Activated CD8-positive, alpha-beta memory T cell treated with anti-CD3 and anti-CD28 coated beads, Interleukin-2, amount 50 U/mL, for 4 hours (primary cell): ENCODE data around the gene PRUNE1.

ENCODE experiments used
- DNase-seq: peaks from one replicate; pipeline ENCODE4 v3.0.0-alpha.2; 2020

PRUNE1 gene

DNA sequence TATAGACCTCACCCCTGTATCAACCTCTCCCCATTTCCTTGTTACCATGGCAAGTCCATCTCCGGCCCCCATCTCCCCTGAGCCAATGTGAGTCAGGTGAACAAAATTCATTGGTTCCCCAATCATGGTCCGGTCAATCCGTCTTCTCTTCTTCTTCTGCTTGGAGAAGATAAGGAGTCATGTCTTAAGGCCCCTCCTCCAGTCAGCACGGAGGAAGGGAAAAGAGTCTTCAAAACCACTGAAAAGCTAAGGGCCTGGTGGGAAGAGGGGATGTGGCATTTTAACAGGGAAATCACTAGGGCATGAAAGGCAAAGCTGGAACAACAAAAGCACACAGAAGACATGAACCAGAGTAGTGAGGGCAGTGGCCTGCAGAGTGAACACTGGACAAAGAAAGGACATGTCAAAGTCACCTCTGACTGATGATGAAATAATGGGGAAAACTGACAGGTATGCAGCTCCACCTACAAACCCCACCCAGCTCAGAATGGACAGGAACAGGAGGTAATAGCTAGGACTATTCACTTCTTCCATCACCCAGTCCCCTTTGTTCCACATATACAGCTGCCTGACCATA, 46.8 kb downstream of the PRUNE1 start:
- no peak for DNase-seq

DNA sequence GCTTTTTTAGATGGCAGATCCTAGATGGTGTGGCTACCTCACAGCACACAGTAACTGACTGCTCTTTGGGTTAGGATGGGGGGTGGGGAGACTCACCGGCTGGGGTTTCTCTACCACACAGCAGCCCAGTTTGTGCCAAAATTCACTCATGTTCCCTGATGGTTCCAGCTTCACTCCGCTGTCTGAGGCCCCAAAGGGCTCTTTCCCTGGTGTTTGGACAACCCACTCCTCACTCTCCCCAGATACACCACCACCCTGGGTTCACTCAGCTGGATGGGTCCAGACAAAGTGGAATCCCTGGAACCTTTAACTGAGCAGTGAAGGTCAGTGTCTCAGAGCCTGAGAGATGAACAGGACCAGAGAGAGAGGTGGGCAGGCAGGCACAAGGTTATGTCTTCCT, 47.3 kb downstream of the PRUNE1 start:
- no peak for DNase-seq

DNA sequence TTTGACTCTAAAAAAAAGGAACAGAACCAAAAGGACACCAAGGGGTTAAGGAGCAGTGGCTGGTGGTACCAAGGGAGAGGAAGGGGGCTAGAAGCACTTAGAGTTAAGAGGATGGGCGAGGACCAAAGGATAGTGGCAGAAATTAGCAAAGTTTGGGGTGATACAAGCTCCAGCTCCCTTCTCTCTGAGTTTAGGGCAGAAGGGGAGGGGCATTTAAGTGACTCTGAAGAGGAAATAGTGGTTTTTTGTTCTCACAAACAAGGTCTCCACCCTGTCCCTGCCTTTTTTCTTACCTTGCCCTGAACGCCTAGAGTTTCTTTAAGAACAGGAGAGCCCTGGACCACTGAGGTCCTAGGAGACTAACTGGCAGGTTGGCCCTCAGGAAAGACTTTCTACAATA, 47.9 kb downstream of the PRUNE1 start:
- DNase-seq = no peak

DNA sequence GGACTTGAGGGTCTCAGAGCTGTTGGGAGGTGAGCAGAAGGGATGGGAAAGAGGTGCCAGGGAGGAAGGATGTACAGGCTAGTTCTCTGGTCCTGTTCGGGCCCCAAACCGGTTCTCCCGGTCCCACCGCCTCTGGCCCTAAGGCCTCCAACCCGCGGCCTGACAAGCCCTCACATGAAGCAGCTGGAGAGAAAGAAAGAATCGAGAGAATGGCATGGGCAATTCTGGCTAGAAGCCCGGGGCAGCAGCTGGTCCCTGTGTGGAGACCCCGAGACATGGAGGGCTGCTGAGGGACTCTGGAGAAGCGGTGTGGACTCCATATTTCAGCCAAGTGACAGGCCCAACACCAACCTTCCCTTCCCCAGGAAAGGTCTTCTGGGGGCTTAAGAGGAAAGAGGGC, 50.4 kb downstream of the PRUNE1 start:
- no peak for DNase-seq

DNA sequence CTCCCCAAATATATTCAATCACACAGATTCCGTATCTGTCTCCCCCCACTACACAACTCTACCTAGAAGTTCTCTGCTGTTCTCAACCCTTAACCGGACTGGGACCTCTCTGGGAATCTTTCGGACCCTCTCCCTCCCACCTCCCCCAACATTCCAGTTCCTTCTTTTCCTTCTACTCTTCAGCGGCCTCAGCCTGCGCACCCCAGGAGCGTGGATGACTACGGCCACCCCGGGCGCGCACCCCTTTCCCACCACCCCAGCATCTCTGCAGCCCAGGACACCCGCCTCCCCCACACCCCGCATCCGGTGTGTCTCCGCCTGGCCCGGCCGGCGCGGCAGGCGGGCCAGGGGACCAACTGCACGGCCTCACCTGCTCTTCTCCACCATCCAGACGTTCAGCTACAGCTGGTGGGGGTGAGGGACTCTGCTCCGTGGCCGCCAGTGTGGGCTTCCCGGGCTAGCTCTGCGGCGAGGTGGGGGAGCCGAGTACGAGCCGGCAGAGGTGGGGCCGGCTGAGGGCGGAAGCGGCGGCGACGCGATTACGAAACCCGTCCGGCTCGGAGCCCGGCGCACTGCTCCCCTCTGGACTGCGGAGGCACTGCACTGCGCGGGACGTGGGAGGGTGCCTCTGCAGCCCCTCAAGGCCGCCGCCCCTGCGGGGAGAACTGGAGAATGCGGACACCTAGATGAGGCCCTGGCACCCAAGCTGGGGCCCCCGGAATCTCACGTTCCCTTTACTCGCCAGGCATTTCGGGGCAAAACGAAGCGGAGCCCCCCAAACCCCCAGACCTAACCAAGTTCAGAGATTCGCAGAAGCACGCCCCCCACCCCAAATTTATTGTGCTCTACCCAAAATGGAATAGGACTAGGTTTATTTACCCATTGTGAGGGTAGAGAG, 51.1 kb downstream of the PRUNE1 start, which contains the start of gene CDC42SE1:
Gene CDC42SE1 (minus strand): TSS at position 514 of the 898 bp plus-strand sequence. CDS start 3,892 bp downstream, outside the sequence.
- peak; percentile 85 for DNase-seq

DNA sequence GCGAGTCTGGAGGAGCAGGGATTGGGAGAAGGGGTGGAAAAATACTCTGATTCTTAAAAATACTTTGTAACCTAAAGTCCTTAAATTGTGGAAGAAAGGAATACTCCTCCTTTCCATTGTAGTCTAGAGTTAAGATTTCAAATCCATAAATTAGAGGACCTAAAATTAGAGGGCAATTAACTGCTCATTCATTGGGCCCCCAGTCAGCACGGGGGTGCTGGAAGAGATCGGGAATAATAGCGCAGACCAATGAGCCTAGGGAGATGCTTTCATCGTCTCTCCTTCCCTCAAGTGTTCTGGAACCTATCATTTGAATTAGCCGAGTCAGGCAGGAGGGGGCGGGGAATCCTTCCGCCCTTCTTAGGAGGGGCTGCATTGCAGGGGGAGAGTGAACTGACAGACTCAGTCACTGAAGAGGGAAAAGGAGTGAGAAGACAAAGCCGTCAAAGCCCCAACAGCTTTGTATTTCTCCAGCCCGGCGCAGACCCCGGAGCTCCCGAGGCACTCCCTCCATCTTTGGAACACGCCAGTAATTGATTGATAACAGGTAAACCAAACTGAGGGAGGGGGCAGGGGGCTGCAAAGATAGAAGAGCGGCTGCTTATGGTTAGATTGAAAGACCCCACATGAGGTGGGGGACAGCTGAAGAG, 51.9 kb downstream of the PRUNE1 start, which contains the start of gene MLLT11:
Gene MLLT11 (plus strand): TSS at position 391 of the 650 bp plus-strand sequence. CDS start 6,828 bp downstream, outside the sequence.
- peak; percentile 43 for DNase-seq

DNA sequence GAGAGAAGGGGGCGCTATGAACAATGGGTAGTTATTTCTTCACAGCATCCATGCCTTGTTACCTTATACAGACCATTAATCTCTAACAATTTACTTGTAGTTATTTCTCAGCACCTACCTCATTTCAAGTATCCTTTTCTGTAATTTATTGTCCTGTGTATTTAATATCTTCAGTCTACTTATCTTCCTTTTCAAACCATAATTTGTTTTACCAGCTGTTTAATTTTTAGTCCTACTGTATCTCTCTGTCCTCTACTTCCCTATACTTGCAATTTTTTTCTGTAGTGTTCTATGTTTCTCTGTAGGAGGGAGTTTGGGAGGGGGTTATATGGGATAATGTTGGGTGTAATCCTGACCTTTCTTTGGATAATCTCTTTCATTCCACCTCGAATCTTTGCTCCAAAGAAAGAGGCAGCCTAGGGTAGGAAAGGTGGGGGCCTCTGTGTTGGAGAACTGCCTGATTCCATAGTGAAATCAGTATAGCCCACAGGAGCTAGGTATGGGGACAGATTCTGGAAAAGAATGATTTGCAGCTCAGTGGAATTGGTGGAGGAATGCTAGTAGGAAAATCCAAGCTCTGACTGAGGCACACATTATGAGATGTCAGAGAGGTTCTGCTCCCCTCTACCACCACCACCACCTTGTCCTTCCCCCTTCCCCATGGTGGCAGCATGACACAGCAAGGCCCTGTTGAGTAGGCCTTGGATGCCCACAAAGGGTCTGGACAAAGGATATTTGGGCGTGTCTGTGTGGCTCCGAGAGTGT, 52.6 kb downstream of the PRUNE1 start:
- DNase-seq = no peak

DNA sequence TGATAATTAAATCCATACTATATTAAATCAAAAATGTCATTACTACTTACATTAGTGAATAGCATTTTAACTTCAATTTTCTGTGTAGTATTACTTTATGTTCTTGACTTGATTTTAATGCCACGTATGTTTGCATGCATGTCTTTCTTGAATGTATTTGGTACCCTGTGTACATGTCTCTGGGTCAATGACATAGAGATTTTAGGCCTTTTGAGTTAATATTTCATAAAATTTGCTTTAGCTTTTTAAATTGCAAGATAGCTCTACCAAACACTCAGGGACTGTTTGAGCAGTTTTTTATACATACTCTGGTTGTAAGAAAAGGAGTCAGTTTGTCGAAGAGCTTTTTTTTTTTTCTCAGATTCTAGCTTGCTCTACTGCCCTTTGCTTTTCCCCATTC, 53.5 kb downstream of the PRUNE1 start:
- no peak for DNase-seq

DNA sequence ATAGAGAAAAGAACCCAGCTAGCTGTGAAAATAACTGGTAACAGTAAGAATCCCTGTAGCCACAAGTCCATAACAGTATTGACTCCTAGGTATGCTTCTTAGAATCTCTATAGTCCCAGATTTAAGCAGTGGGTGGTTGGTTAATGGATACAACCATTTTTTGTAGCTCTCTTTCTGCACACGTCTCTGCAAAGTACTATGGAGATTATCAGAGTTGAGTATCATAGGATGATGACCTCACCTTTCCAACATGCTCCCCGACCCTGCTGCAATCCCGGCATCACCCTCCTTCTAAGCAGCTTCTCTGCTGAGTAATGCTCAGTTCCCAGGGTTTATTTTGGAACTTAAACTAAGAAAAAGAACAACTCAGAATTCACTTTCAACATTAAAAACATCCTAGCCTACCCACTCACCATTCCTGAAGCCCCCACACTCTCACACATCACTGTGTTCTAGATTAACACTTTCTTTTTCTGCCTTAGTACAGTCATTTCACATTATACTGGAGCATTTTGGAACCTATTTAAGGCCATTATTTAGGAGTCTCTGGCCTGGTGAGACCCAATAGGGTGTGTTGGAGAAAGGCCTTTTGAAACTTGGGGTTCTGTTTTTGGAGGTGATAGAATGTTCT, 54.6 kb downstream of the PRUNE1 start:
- DNase-seq = no peak

DNA sequence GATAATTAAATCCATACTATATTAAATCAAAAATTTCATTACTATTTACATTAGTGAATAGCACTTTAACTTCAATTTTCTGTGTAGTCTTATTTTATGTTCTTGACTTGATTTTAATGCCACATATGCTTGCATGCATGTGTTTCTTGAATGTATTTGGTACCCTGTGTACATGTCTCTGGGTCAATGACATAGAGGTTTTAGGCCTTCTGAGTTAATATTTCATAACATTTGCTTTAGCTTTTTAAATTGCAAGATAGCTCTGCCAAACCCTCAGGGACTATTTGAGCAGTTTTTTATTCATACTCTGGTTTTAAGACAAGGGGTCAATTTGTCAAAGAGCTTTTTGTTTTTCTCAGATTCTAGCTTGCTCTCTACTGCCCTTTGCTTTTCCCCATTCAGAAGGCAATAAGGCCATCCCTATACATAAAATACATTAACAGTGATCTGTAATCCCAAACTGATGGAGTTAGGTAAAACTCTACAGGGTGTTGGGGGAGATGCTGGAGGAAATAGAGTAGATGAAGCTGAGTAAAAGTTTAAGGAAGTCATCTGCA, 56.9 kb downstream of the PRUNE1 start:
- DNase-seq = no peak

DNA sequence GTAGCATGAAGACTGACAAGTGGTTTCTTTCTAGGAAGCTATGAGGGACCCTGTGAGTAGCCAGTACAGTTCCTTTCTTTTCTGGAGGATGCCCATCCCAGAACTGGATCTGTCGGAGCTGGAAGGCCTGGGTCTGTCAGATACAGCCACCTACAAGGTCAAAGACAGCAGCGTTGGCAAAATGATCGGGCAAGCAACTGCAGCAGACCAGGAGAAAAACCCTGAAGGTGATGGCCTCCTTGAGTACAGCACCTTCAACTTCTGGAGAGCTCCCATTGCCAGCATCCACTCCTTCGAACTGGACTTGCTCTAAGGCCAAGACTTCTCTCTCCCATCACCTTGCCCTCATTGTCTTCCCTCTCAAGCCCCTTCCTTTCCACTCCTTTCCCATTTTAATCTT, 58.9 kb downstream of the PRUNE1 start:
- DNase-seq = no peak

DNA sequence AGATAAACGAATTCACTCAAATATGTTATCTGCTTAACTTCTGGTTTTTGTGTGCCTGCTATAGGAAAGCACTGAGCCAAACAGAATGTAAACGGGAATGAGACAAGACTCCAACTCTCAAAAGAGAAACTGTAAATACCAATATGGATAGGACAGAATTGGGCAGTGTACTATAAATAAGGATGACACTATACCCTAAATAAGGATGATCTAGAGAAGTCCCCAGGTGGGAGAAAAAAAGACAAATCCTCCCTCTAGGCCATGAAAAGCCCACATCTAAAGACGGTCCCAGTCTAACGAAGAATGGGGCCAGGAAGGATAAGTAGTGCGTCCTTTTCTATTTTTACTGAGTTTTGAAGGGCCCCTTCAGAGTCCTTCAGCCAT, 60.8 kb downstream of the PRUNE1 start:
- no peak for DNase-seq

DNA sequence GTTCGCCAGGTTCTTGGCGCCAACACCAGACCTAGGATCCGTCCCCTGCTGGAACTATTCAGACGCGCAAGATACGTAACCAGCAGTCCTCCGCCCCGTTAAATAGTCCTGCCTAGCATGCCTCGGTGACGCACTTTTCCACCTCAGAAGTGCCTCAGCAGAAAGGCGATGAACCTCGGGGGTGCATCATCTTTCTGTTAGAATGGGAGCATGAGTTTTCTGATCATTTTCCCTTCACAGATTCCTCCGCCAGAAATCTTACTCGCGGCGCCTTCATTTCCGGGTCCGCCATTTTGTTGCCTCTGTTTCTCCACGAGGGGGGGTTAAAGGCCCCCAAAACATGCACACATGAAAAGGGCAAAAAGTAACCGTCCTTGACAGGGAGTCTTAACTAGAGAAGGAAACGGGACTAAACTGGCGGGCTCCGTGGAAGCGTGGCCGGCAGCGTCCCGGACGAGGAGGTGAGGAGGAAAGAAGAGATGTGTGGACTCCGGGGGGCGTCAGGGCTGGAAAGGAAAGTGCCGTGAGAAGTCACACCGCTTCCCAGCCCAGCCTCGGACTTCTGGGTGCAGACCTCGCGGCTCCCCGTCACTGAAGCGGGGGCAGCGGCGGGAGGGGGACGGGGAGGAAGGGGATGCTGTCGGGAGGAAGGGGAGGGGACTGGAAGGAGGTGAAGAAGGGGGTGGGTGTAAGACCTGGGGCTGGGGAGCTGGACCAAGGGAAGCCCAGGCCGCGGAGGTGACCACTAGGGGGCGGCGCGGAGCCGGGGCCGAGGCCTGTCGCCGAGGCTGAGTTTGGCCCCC, 62.4 kb downstream of the PRUNE1 start, which contains the start of gene GABPB2:
Gene GABPB2 (plus strand): TSS at position 288 of the 803 bp plus-strand sequence. CDS start 17,429 bp downstream, outside the sequence.
- peak; percentile 83 for DNase-seq

DNA sequence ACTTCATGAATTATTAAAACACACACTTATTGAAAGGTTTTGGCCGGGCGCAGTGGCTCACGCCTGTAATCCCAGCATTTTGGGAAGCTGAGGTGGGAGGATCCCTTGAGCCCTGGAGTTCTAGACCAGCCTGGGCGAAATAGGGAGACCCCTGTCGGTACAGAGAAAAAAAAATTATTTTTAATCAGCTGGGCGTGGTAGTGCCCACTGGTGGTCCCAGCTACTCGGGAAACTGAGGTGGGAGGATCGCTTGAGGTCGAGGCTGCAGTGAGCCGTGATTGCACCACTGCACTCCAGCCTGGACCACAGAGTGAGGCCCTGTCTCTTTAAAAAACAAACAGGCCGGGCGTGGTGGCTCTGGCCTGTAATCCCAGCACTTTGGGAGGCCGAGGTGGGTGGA, 64.0 kb downstream of the PRUNE1 start:
- no peak for DNase-seq
